Measurements from ENCODE around the gene ADRB2. TPM values are rescaled to one million over a fixed set of nuclear protein-coding genes. Genes with fewer than 3 reads are reported as not detected.
A peak's percentile ranks its signal among the peaks of the same experiment; 100 is the strongest.

ADRB2 gene
- total RNA-seq, 1 donor, result under 0.01 TPM

GRCh38 chr5:148857474-148857873 lies 31.1 kb downstream of the ADRB2 start:
- Histone ChIP-seq H2AFZ (ENCODE audit: low read length) (no peak overlapping the region), H3K27me3 (ENCODE audit: insufficient read depth, low read length) (no peaks in the 10 kb centered on the region)

GRCh38 chr5:148858106-148858505 lies 31.7 kb downstream of the ADRB2 start:
- Histone ChIP-seq H3K27me3 (ENCODE audit: insufficient read depth, low read length) (no peaks in the 10 kb centered on the region), H3K4me2 (ENCODE audit: insufficient read depth, low read length) (peak overlapping the region; percentile 26)

More at GRCh38 chr5:148857474-148857873, 31.1 kb downstream of the ADRB2 start:
- DNase-seq (ENCODE audit: insufficient read length, low spot score, missing footprints), result no peak
- no peak overlapping the region for H3K4me2 ChIP-seq (ENCODE audit: insufficient read depth, low read length)
- no peak overlapping the region for H3K27ac ChIP-seq (ENCODE audit: low read depth, low read length)
- no peaks in the 10 kb centered on the region for H4K20me1 ChIP-seq (ENCODE audit: insufficient read depth, low read length)
- no peak for TF ChIP-seq CTCF (IDR thresholded peaks at IDR 0.05; ENCODE audit: extremely low read depth, low read depth, low read length)
- H3K9me3 ChIP-seq (ENCODE audit: low read depth, low read length), result no peaks in the 10 kb centered on the region
- no peak overlapping the region for H3K4me3 ChIP-seq (ENCODE audit: insufficient read depth, low read length)
- H3K36me3 ChIP-seq (ENCODE audit: insufficient read depth, low read length), result no peaks in the 10 kb centered on the region
- H3K79me2 ChIP-seq (ENCODE audit: insufficient read depth, low read length), result no peaks in the 10 kb centered on the region
- H3K4me1 ChIP-seq (ENCODE audit: insufficient read depth, low read length), result peaks cover 8% of the 10 kb centered on the region

GRCh38 chr5:148858547-148858946 lies 32.1 kb downstream of the ADRB2 start:
- Histone ChIP-seq H3K27ac (ENCODE audit: low read depth, low read length) (no peak overlapping the region), H3K4me1 (ENCODE audit: insufficient read depth, low read length) (peaks cover 8% of the 10 kb centered on the region), H4K20me1 (ENCODE audit: insufficient read depth, low read length) (no peaks in the 10 kb centered on the region), H2AFZ (ENCODE audit: low read length) (no peak overlapping the region), H3K9me3 (ENCODE audit: low read depth, low read length) (no peaks in the 10 kb centered on the region), H3K79me2 (ENCODE audit: insufficient read depth, low read length) (no peaks in the 10 kb centered on the region), H3K27me3 (ENCODE audit: insufficient read depth, low read length) (no peaks in the 10 kb centered on the region), H3K36me3 (ENCODE audit: insufficient read depth, low read length) (no peaks in the 10 kb centered on the region), H3K4me2 (ENCODE audit: insufficient read depth, low read length) (peak overlapping the region; percentile 26), H3K4me3 (ENCODE audit: insufficient read depth, low read length) (no peak overlapping the region)
- no peak for DNase-seq (ENCODE audit: insufficient read length, low spot score, missing footprints)
- no peak for TF ChIP-seq CTCF (IDR thresholded peaks at IDR 0.05; ENCODE audit: extremely low read depth, low read depth, low read length)

More at GRCh38 chr5:148858106-148858505, 31.7 kb downstream of the ADRB2 start:
- Histone ChIP-seq H3K4me3 (ENCODE audit: insufficient read depth, low read length) (no peak overlapping the region), H3K36me3 (ENCODE audit: insufficient read depth, low read length) (no peaks in the 10 kb centered on the region), H2AFZ (ENCODE audit: low read length) (no peak overlapping the region), H3K4me1 (ENCODE audit: insufficient read depth, low read length) (peaks cover 8% of the 10 kb centered on the region), H3K27ac (ENCODE audit: low read depth, low read length) (no peak overlapping the region), H4K20me1 (ENCODE audit: insufficient read depth, low read length) (no peaks in the 10 kb centered on the region), H3K79me2 (ENCODE audit: insufficient read depth, low read length) (no peaks in the 10 kb centered on the region), H3K9me3 (ENCODE audit: low read depth, low read length) (no peaks in the 10 kb centered on the region)
- no peak for TF ChIP-seq CTCF (IDR thresholded peaks at IDR 0.05; ENCODE audit: extremely low read depth, low read depth, low read length)
- no peak for DNase-seq (ENCODE audit: insufficient read length, low spot score, missing footprints)

GRCh38 chr5:148859703-148860102 lies 33.3 kb downstream of the ADRB2 start:
- Histone ChIP-seq H3K4me2 (ENCODE audit: insufficient read depth, low read length) (no peak overlapping the region), H3K9me3 (ENCODE audit: low read depth, low read length) (no peaks in the 10 kb centered on the region), H3K4me3 (ENCODE audit: insufficient read depth, low read length) (no peak overlapping the region), H3K4me1 (ENCODE audit: insufficient read depth, low read length) (peaks cover 16% of the 10 kb centered on the region), H3K36me3 (ENCODE audit: insufficient read depth, low read length) (no peaks in the 10 kb centered on the region), H4K20me1 (ENCODE audit: insufficient read depth, low read length) (no peaks in the 10 kb centered on the region), H2AFZ (ENCODE audit: low read length) (no peak overlapping the region), H3K27ac (ENCODE audit: low read depth, low read length) (no peak overlapping the region), H3K27me3 (ENCODE audit: insufficient read depth, low read length) (no peaks in the 10 kb centered on the region), H3K79me2 (ENCODE audit: insufficient read depth, low read length) (no peaks in the 10 kb centered on the region)
- TF ChIP-seq CTCF (IDR thresholded peaks at IDR 0.05; ENCODE audit: extremely low read depth, low read depth, low read length), result no peak
- no peak for DNase-seq (ENCODE audit: insufficient read length, low spot score, missing footprints)

Measured in osteoblast (primary cell).